ENCODE measurements around the gene SMIM12.

SMIM12 gene

DNA sequence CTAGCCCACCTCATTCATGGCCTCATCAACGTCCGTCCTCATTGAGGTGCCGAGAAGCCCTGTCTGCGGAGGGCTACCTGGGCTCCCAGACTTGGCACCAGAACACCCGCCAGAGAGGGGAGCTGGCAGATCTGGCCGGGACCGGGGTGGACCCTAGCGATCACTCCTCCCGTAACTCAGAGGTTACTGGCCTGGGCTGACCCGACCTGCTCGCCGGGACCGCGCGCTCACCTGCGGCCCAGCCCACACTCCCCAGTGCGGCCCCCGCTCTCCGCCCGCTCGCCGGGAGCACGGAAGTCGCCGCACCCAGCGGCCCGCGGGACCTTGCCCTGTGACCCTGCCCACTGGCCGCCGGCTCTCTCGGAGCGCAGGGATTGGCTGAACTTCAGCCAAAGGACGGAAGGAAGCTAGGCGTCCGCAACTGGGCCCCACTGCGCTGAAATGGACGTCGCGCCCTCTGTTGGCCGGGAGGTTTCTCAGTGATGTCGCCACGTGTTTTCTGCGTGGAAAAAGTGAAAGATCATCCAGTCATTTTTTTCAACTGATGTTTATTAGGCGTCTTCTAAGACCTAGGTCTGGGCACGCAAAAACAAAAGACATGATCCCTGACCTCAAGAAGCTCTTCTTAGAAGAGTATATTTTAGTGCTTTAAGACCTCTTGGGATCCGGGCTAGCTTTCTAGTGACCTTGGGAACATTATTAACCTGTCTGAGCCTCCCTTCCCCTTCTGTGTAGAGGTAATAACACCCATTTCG, at the start of gene SMIM12:
TSS of gene SMIM12 (minus strand) at position 304 of the 755 bp plus-strand sequence. CDS start 3,772 bp downstream, outside the sequence.
- peak; percentile 91 to 93 for DNase-seq

- DNase-seq: no peak
These were observed 48.8 kb upstream of the SMIM12 start for GRCh38 chr1:34908369-34908768.

DNA sequence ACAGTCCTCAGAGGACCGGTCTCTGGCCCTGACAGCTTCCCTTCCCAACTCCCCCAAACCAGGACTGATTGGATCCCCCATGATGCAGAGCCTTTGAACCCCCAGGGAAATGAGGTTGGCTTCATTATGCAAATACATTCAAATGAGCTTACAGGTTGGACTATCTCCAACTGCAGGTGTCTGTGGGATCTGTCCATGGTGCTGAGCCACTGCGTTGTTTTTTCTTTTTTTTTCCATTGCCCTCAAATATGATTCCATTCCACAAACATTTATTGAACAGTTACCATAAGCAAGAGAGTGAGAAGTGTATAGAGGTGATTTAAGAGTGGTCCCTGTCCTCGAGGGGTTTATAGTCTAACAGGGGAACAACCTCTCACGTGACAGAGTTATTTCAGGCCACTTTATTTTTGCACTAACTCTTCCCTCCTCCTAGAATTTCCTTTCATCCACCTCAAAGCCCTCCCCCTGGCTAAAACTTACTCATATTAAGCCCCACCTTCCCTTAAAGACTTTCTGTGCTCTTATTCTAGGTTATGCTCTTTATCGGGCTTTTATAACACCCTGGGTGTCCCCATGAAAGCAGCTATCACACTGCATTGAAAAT, 48.0 kb upstream of the SMIM12 start:
- DNase-seq: no peak

DNA sequence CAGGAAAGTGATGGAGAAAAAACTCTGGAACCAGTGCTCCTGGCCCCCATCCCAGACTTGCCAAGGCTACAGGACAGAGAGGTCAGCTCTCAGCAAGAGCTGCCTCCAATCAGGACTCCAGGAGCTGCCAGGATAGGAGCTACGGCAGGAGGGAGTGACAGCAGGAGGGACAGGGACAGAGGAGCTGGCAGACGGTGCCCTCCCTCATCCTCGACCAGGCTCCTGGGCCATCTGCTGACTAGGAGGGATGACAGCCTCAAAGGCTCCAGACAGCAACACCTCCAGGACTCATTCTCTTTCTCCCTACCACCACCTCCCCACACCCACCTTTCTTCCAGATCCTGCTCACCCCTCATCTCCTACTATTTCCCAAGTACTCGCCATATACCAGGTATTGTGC, 47.2 kb upstream of the SMIM12 start:
- DNase-seq: no peak

- DNase-seq: no peak
These were observed 46.7 kb upstream of the SMIM12 start for GRCh38 chr1:34906222-34906621.

DNA sequence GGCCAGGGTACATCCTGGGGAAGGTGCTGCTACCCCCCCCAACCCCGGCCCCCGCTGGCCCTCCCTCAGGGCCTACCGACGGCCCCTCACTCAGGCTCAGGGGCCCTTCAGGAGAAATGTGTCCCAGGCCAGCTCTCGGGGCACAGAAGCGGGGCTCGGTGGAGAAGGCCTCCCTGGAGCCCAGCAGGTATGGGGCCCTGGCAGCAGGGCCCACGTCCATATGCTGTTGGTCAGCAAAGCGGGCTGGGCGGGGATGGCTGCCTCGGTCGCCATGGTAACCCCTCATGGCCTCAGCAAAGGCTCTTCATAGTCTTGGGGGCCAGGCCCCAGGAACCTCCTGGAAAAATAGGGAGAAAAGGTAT, 45.5 kb upstream of the SMIM12 start:
- no peak for DNase-seq

DNA sequence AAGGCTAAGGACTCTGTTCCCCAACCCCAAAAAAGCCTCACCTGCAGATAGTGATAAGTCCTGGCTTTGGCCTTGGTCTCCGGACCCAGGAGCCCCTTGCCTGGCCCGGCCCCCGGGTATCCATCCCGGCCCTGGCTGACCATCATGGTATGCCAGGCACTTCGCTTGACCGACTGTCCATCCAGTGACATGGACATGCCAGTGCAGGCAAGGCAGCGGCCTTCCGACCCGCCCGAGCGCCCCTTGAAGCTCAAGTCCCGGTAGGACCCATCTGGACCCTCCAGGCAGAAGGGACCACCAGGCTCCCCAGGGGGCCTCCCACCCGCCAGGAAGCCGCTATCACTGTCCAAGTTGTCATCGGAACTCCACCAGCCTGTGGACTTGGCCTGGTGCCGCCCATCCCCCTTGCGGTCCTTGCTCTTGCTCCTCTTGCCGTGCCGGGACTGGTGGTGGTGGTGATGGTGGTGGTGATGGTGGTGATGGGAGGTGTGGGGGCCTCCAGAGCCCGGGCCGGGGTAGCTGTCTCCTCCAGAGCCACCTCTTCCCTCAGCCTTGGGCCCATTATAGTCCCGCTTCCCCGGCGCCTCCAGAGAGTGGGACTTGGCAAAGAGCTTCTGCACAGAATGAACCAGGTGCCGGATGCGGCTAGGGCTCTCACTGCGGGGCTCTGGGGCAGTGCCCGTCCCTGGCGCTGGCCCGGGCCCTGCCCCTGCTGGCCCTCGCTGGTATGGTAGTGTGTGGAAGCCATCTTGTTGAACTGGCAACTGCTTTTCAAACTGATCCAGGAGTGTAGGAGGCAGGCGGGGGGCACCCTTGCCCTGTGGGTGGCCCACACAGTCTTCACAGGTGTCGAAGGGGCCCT, 44.9 kb upstream of the SMIM12 start:
- no peak for DNase-seq

DNA sequence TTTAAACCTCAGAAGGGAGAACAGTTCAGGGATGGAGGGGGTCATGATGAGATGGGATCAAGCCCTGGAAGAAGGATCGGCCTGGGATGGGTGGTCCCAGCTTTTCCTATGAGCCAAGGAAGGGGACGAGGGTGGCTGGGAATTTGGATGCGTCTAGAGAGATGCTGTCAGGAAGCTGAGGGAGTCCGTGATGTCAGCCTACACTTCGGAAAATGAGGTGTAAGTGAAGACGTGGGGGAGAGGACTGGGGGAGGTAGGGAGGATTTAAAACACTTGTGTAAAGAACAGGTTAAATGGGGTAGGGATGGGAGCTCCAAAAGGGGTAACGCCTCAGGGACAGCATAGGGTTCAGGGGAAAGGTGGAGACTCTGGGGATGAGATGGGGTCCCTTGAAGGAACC, 42.4 kb upstream of the SMIM12 start:
- no peak for DNase-seq

- no peak for DNase-seq
These were observed 41.4 kb upstream of the SMIM12 start for GRCh38 chr1:34900775-34901502.

GRCh38 chr1:34899906-34900305, 40.4 kb upstream of the SMIM12 start:
- DNase-seq: no peak

- no peak for DNase-seq
These were observed 39.9 kb upstream of the SMIM12 start for GRCh38 chr1:34899471-34899870.

- no peak for DNase-seq
These were observed 38.8 kb upstream of the SMIM12 start for GRCh38 chr1:34898330-34898761.

GRCh38 chr1:34896612-34897011, 37.1 kb upstream of the SMIM12 start:
- DNase-seq: peak in 1 of 2 donors; percentile 16

DNA sequence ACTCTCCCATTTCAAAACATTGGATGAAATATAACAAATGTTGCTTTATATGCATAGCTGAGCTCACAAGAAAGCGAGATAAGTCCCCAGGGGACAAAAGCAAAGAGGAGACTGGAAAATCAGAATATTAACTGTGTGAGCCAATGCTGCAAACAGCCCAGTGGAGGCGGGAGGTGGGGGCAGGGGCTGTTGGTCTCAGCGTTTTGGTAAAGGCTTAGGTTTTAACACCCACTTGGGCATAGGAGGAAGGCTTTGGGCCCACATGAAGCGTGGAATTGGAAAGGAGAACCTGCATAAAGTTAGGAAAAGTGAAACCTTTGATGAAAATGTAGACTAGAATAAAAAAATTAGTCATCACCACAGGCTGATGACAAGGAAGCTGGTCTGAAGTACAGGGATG, 30.2 kb upstream of the SMIM12 start:
- DNase-seq: no peak

DNA sequence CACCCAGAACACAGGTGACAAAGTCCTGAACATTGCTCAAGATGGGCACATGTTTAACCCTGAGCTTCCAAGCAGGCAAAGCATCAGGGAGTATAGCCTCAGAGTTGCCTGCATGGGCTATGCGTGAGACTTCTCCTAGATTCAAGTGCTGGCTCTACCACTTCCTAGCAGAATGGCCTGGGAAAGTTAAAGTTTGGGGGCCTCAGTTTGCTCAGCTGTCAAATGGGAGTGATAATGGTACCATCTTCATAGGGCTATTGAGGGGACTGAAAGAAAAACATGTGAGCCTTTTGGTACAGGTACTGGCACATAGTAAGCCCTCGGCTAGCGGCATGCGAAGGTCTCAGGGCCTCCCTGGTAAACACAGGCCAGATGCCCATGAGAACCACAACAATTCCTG, 28.0 kb upstream of the SMIM12 start:
- no peak for DNase-seq

DNA sequence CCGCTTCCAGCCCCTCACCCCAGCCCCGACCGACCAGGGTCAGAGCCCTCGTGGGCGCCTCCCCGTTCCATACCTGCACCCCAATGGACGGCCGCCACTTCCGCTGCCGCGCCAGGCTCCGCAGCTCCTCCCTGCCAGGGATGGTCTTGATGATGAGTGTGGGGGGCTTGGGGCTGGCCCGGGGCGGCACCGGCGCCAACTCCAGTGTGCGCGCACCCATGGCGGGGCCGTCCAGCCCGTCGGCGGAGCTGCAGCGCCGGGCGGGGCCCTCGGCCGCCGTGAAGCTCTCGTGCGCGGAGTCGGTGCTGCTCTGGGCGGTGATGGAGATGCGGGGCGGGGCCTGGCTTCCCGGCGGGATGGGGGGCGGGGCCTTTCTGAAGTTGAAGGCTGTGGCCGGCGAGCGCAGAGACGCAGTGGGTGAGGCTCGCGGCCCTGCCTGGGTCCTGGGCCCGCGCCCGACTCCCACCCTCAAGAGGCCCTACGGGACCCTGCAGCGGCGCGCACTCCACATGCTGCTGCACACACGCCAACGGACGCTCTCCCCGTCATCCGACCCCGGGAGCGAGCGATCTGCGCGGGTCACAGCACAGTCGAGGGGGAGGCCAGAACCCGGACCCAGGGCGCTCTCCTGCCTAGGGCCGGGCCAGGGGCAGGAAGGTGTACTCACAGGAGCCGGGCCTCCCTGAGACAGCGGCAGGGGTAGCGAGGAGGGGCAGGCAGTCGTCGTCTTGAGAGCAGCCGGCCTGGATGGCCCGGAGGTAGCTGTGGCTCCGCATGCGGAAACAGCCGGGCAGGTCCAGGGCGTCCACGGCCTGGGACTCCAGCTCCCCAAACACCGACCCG, 26.1 kb upstream of the SMIM12 start:
- DNase-seq: peak; percentile 23 to 45

DNA sequence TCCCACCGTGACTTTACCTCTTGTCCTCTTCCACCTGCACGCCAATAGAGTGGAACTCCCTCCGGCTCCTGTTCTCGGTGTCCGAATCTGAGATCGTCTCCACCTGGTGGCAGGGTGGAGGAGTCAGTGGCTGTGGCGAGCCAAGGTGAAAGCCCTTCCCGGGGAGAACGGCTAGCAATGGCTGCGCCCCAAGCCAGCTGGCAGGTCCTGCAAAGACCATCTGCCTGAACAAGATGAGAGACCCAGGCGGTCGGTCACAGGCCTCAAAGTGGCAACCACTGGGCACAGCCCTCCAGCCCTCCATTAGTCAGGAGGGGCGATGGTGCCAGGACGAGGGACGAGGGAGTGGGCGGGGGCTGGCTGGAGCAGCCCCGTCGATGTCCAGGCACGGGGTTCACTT, 25.4 kb upstream of the SMIM12 start:
- DNase-seq: no peak

GRCh38 chr1:34884536-34884935, 25.0 kb upstream of the SMIM12 start:
- DNase-seq: no peak

DNA sequence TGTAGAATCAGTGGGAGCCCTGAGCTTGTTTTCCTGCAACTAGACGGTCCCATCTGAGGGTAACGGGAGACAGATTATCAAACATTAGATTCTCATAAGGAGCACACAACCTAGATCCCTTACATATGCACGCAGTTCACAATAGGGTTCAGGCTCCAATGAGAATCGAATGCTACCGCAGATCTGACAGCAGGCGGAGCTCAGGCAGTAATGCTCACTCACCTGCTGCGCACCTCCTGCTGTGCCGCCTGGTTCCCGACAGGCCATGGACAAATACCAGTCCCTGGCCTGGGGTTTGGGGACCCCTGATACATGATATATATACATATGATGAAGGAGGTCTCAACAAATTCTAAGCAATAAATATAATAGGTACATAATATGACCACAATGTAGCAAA, 19.7 kb upstream of the SMIM12 start:
- no peak for DNase-seq

GRCh38 chr1:34876406-34876805, 16.9 kb upstream of the SMIM12 start:
- DNase-seq: no peak

GRCh38 chr1:34874296-34874952, 14.9 kb upstream of the SMIM12 start:
- no peak for DNase-seq

DNA sequence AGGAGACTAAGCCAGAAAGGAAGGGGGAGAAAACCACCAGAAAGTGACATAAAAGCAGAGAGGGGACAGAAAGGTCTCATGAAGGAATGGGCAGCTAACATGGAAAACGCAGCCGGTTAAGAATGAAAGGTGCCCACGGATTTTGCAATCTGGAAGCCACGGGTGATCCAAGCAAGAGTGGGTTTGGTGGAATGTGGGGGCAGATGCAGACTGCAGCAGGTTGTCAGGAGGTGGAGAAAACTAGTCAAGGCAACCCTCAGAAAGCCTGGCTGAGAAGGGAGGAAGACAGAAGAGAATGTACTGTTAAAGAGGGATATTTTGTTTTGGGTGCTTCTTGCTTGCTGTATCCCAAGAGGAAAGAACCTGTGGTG, 12.6 kb upstream of the SMIM12 start:
- DNase-seq: no peak

Measured in CD4-positive, alpha-beta T cell treated with Interferon alpha-2 for 1 hour (primary cell).